ENCODE data around the gene GMDS. TPM values are rescaled to one million over a fixed set of nuclear protein-coding genes. Genes with fewer than 3 reads are reported as not detected.
A peak's percentile ranks its signal among the peaks of the same experiment; 100 is the strongest.

The GMDS gene
- total and polyA plus RNA-seq, 2 donors (not counting 1 experiment from before 2014, with no cell fraction given): 11.5 to 16.4 TPM

- POLR2A ChIA-PET: interaction anchor here (0.7 kb wide), 1 partner anchor 19 kb away, joined by 3 read pairs; no protein-coding TSS in a partner anchor
- peak overlapping the region; percentile 64 for H2AFZ ChIP-seq (ENCODE audit: insufficient read depth, low read depth, low read length, poor library complexity, severe bottlenecking)
- ATAC-seq (ENCODE audit: low read depth): no peak
These were observed 640.2 kb downstream of the GMDS start for GRCh38 chr6:1605004-1605892.

More at GRCh38 chr6:1605004-1605892, 640.2 kb downstream of the GMDS start:
- H3K27me3 Mint-ChIP-seq: peaks cover 66% of the 10 kb centered on the region
- Histone ChIP-seq H3K4me3 (ENCODE audit: control extremely low read depth in 1 of 5, extremely low read depth in 1 of 5, insufficient read depth in 1 of 5, low read depth in 2 of 5, low read length in 4 of 5) (peak overlapping the region in 4 of 5 experiments; percentile 10 to 59 (median 42)), H3K79me2 (ENCODE audit: control insufficient read depth, insufficient read depth, low read length) (no peaks in the 10 kb centered on the region), H3K9ac (ENCODE audit: low read length) (peak overlapping the region; percentile 61), H3K27ac (ENCODE audit: low read length in 2 of 2) (no peak overlapping the region), H3K4me1 (ENCODE audit: control insufficient read depth in 2 of 2, insufficient read depth in 2 of 2, low read length in 2 of 2) (peaks cover 51 to 52% of the 10 kb centered on the region in 2 donors), H3K36me3 (replicated peaks in 1 of 2; ENCODE audit: control extremely low read depth in 1 of 2, control insufficient read depth in 1 of 2, extremely low read depth in 1 of 2, insufficient read depth in 2 of 2, low read length in 1 of 2) (no peaks in the 10 kb centered on the region), H4K20me1 (ENCODE audit: control insufficient read depth, insufficient read depth, low read length, poor library complexity, severe bottlenecking) (no peaks in the 10 kb centered on the region), H3K4me2 (replicated peaks; ENCODE audit: low read depth, low read length, poor library complexity, severe bottlenecking) (peak overlapping the region; percentile 96), H3K9me3 (ENCODE audit: control extremely low read depth in 1 of 3, control insufficient read depth in 2 of 3, insufficient read depth in 1 of 3, low read length in 2 of 3) (peaks cover 0 to 36% (median 6%) of the 10 kb centered on the region in 3 donors), H3K27me3 (replicated peaks in 1 of 4; ENCODE audit: control extremely low read depth in 1 of 4, control insufficient read depth in 3 of 4, insufficient read depth in 4 of 4, low read length in 3 of 4) (peaks cover 0 to 84% (median 61%) of the 10 kb centered on the region in 4 experiments)
- intact Hi-C loops (cut with micrococcal nuclease): loop anchor here (2.0 kb wide), 1 partner anchor 1030 kb away; no protein-coding TSS in a partner anchor
- no peak overlapping the region for H3K27ac Mint-ChIP-seq
- peak; percentile 63 for DNase-seq
- CTCF ChIA-PET: interaction anchor here (0.7 to 4.9 kb wide), 16 partner anchors 9 to 1030 kb away, joined by 3 to 29 read pairs (median 6); no protein-coding TSS in a partner anchor
- WGBS (ENCODE audit: insufficient coverage): 8% methylated on average over 63 of the region's 65 CpGs
- H3K4me1 Mint-ChIP-seq: peaks cover 34% of the 10 kb centered on the region
- no peaks in the 10 kb centered on the region for H3K9me3 Mint-ChIP-seq (ENCODE audit: insufficient read depth)
- no peak for TF ChIP-seq CTCF (IDR thresholded peaks at IDR 0.05)
- peak; percentile 97 for TF ChIP-seq EZH2 (IDR thresholded peaks at IDR 0.05; ENCODE audit: borderline replicate concordance, insufficient read depth, low read depth, low read length, poor library complexity, severe bottlenecking)
- H3K4me3 Mint-ChIP-seq: peak overlapping the region; percentile 58
